HCT116 (cell line): ENCODE measurements around the gene ALDH2. TPM values are rescaled to one million over a fixed set of nuclear protein-coding genes. Genes with fewer than 3 reads are reported as not detected.
"Not testable (repeated sequence)": the region's sequence is repeated elsewhere in the genome, so short reads cannot be mapped to it uniquely, and the experiment has no call there.

Experiments used
- ATAC-seq: fragments of 200-7000 bp; cut with Tn5 transposase; 2 replicates; pipeline ENCODE4 v1.9.1; 2020; ENCODE audit warnings: mild to moderate bottlenecking, moderate library complexity
- BruUV-seq: library from RNA; stranded (reverse); fragments of 400-500 nt; replicated peaks from 2 replicates; lab custom pipeline; 2021; lab: Mats Ljungman, UMichigan
- CTCF ChIA-PET: fragments of 300-600 bp; sonication (Branson Sonifier 250); formaldehyde crosslinking; loops from one replicate; lab custom pipeline; 2021; ENCODE audit warnings: antibody characterized with exemption; lab: Charles Lee
- POLR2A ChIA-PET: fragments of 300-600, 350-600 bp; sonication (Branson Sonifier 250); formaldehyde crosslinking; loops from one replicate; lab custom pipeline; 2021; ENCODE audit warnings: antibody characterized with exemption; lab: Charles Lee
- RAD21 ChIA-PET, 2 experiments: fragments of 300-600 bp; sonication (Branson Sonifier 250); formaldehyde crosslinking; loops; one replicate each; lab custom pipeline; 2023; ENCODE audit warnings: low total read pairs in 2 of 2; ENCODE audit not compliant: uncharacterized antibody in 2 of 2, unreplicated experiment in 2 of 2, low non-redundant PET in 1 of 2; lab: Charles Lee
- DNase-seq: peaks from one replicate; pipeline ENCODE4 v3.0.0-alpha.2; 2010; ENCODE audit warnings: low read depth, low spot score
- H2AFZ ChIP-seq: fragments of 200-600 bp; shearing (Covaris generic), sonication (generic); 2 replicates; pipeline ENCODE4 v1.6.1; 2017; ENCODE audit warnings: low read depth, mixed run types, mixed read lengths, antibody characterized with exemption, low read length; ENCODE audit not compliant: poor library complexity, severe bottlenecking
- H3K27ac ChIP-seq: 2 replicates; pipeline ENCODE4 v1.5.1; 2012; ENCODE audit warnings: low read depth, low read length
- H3K27me3 ChIP-seq: fragments of 200-600 bp; sonication (generic); 2 replicates; pipeline ENCODE4 v1.6.1; 2016; ENCODE audit warnings: mixed run types, low read length, mixed read lengths; ENCODE audit not compliant: insufficient read depth
- H3K36me3 ChIP-seq, 2 experiments: fragments of 200-500 bp in 1 of 2; fragments of 200-600 bp in 1 of 2; sonication (Bioruptor generic) in 1 of 2; sonication (generic) in 1 of 2; 2 replicates each; pipeline versions ENCODE4 v1.5.1 to v1.6.1; 2014 to 2016; ENCODE audit warnings: low read length in 2 of 2, inconsistent platforms in 1 of 2, mixed read lengths in 1 of 2, mixed run types in 1 of 2; ENCODE audit not compliant: insufficient read depth in 2 of 2, control insufficient read depth in 1 of 2
- H3K4me1 ChIP-seq, 2 experiments: fragments of 200-600 bp in 1 of 2; sonication (generic) in 1 of 2; 2 replicates each; pipeline versions ENCODE4 v1.5.1 to v1.6.1; 2012 to 2017; ENCODE audit warnings: low read length in 2 of 2, inconsistent platforms in 1 of 2, mild to moderate bottlenecking in 1 of 2, mixed read lengths in 1 of 2, mixed run types in 1 of 2, moderate library complexity in 1 of 2; ENCODE audit not compliant: insufficient read depth in 2 of 2, control insufficient read depth in 1 of 2
- H3K4me2 ChIP-seq: fragments of 200-600 bp; sonication (generic); 2 replicates; pipeline ENCODE4 v1.6.1; 2017; ENCODE audit warnings: mixed run types, low read length, mixed read lengths
- H3K4me3 ChIP-seq, 2 experiments: fragments of 200-600 bp in 1 of 2; sonication (generic) in 1 of 2; replicated peaks in 1 of 2; 2 replicates each; pipeline ENCODE4 v1.5.1; 2011 to 2016; ENCODE audit warnings: low read length in 2 of 2, control low read depth in 1 of 2, low read depth in 1 of 2, mild to moderate bottlenecking in 1 of 2, mixed read lengths in 1 of 2, mixed run types in 1 of 2
- H3K79me2 ChIP-seq: fragments of 200-600 bp; sonication (generic); 2 replicates; pipeline ENCODE4 v1.6.1; 2017; ENCODE audit warnings: mild to moderate bottlenecking, mixed run types, low read length, moderate library complexity, mixed read lengths; ENCODE audit not compliant: insufficient read depth
- H3K9ac ChIP-seq: fragments of 200-600 bp; sonication (generic); 2 replicates; pipeline ENCODE4 v1.6.1; 2016; ENCODE audit warnings: low read length, mixed read lengths
- H3K9me2 ChIP-seq: fragments of 200-600 bp; sonication (generic), shearing (Covaris generic); 2 replicates; pipeline ENCODE4 v1.6.1; 2017; ENCODE audit warnings: mixed run types, mild to moderate bottlenecking, moderate library complexity; ENCODE audit not compliant: insufficient read depth
- H3K9me3 ChIP-seq, 2 experiments: fragments of 200-500 bp in 1 of 2; fragments of 200-600 bp in 1 of 2; sonication (Bioruptor generic) in 1 of 2; sonication (generic) in 1 of 2; 2 replicates each; pipeline ENCODE4 v1.6.1; 2014 to 2017; ENCODE audit warnings: low read length in 2 of 2, mixed read lengths in 2 of 2, inconsistent platforms in 1 of 2, low read depth in 1 of 2, mild to moderate bottlenecking in 1 of 2, mixed run types in 1 of 2, moderate library complexity in 1 of 2; ENCODE audit not compliant: control insufficient read depth in 1 of 2, insufficient read depth in 1 of 2
- H4K20me1 ChIP-seq: fragments of 200-600 bp; sonication (generic), shearing (Covaris generic); 2 replicates; pipeline ENCODE4 v1.6.1; 2017; ENCODE audit warnings: mixed run types, mild to moderate bottlenecking, moderate library complexity; ENCODE audit not compliant: insufficient read depth
- ATF3 ChIP-seq: IDR thresholded peaks from 2 replicates; pipeline ENCODE4 v1.6.1; 2012
- CBX3 ChIP-seq: IDR thresholded peaks from 2 replicates; pipeline ENCODE4 v1.6.1; 2012; ENCODE audit warnings: low read depth
- EGR1 ChIP-seq: IDR thresholded peaks from 2 replicates; pipeline ENCODE4 v1.6.1; 2012; ENCODE audit warnings: low read depth
- ELF1 ChIP-seq: IDR thresholded peaks from 2 replicates; pipeline ENCODE4 v1.6.1; 2012; ENCODE audit warnings: low read depth, borderline replicate concordance
- EZH2 ChIP-seq: fragments of 200-600 bp; sonication (generic); IDR thresholded peaks from 2 replicates; pipeline ENCODE4 v1.6.1; 2017; ENCODE audit warnings: antibody characterized with exemption, mixed run types
- EZH2phosphoT487 ChIP-seq: fragments of 200-600 bp; IDR thresholded peaks from 2 replicates; pipeline ENCODE4 v1.6.1; 2018; ENCODE audit warnings: antibody characterized with exemption, borderline replicate concordance
- JUND ChIP-seq: IDR thresholded peaks from 2 replicates; pipeline ENCODE4 v1.6.1; 2012
- POLR2A ChIP-seq: IDR thresholded peaks from 2 replicates; pipeline ENCODE4 v1.7.0; 2011; ENCODE audit warnings: borderline replicate concordance; ENCODE audit not compliant: insufficient read depth, insufficient read length; ENCODE audit errors: extremely low read depth
- POLR2AphosphoS5 ChIP-seq: IDR thresholded peaks from 2 replicates; pipeline ENCODE4 v1.6.1; 2011; ENCODE audit warnings: mild to moderate bottlenecking, low read depth, low read length, moderate library complexity
- SP1 ChIP-seq: IDR thresholded peaks from 2 replicates; pipeline ENCODE4 v1.6.1; 2012; ENCODE audit warnings: low read depth
- TCF7L2 ChIP-seq: IDR thresholded peaks from 2 replicates; pipeline ENCODE4 v1.7.0; 2011; ENCODE audit warnings: borderline replicate concordance, inconsistent platforms; ENCODE audit not compliant: insufficient read depth, insufficient read length; ENCODE audit errors: extremely low read depth
- YY1 ChIP-seq: IDR thresholded peaks from 2 replicates; pipeline ENCODE4 v1.6.1; 2011; ENCODE audit warnings: low read length, low read depth, moderate library complexity, mild to moderate bottlenecking; ENCODE audit not compliant: insufficient replicate concordance; ENCODE audit errors: extremely low read depth
- ZNF274 ChIP-seq: fragments of 200-500 bp; sonication (Bioruptor generic); IDR thresholded peaks from 2 replicates; pipeline ENCODE4 v1.6.1; 2014; ENCODE audit warnings: mild to moderate bottlenecking, low read depth, low read length, inconsistent platforms
- intact Hi-C: fragments of 100-400 bp; cut with micrococcal nuclease; formaldehyde crosslinking; loops from 2 replicates; pipeline ENCODE4 v1.10.0; 2022
- total RNA-seq: library from RNA; stranded (reverse); gene quantifications from one replicate; pipeline ENCODE4 v1.2.1, GENCODE V29; 2021; ENCODE audit not compliant: unreplicated experiment
- TF ChIP-seq, protein P1 (sequence below): IDR thresholded peaks from 2 replicates; pipeline ENCODE4 v1.6.1; 2012; ENCODE audit warnings: low read depth
- TF ChIP-seq, protein P2 (sequence below), 3 experiments: fragments of 200-600 bp in 1 of 3; sonication (generic) in 1 of 3; IDR thresholded peaks in 2 of 3; conservative IDR thresholded peaks in 1 of 3; 2 replicates each; pipeline ENCODE4 v1.5.1; 2012 to 2017; ENCODE audit warnings: low read depth in 2 of 3, low read length in 2 of 3, antibody characterized with exemption in 1 of 3, borderline replicate concordance in 1 of 3, control low read depth in 1 of 3, mild to moderate bottlenecking in 1 of 3, mixed read lengths in 1 of 3, mixed run types in 1 of 3, moderate library complexity in 1 of 3; ENCODE audit not compliant: insufficient read depth in 1 of 3

Gene ALDH2
- total RNA-seq, 1 experiment from 2014 or later = 32.9 TPM

- H3K4me1 ChIP-seq, H2AFZ ChIP-seq, H3K27ac ChIP-seq, POLR2A ChIA-PET, ATAC-seq, BruUV-seq, RAD21 ChIA-PET, intact Hi-C loops, H3K4me3 ChIP-seq, H3K27me3 ChIP-seq, DNase-seq, CTCF ChIA-PET, H4K20me1 ChIP-seq, H3K36me3 ChIP-seq, H3K9ac ChIP-seq, H3K79me2 ChIP-seq, H3K9me2 ChIP-seq, H3K9me3 ChIP-seq, H3K4me2 ChIP-seq: not testable (repeated sequence)
Measured at GRCh38 chr12:111723646-111724360, 42.9 kb upstream of the ALDH2 start.

GRCh38 chr12:111728795-111729194 lies 37.9 kb upstream of the ALDH2 start:
- no peak for DNase-seq
- no peaks in the 10 kb centered on the region for H3K4me1 ChIP-seq
- no peak overlapping the region for H3K27ac ChIP-seq
- H3K36me3 ChIP-seq = peaks cover 0 to 2% of the 10 kb centered on the region in 2 experiments; a peak in 1 of 4 replicates
- no peaks in the 10 kb centered on the region for H3K27me3 ChIP-seq
- no peak overlapping the region for H3K9ac ChIP-seq
- no peak overlapping the region for H3K4me3 ChIP-seq
- no peak overlapping the region for H3K4me2 ChIP-seq
- no peaks in the 10 kb centered on the region for H3K79me2 ChIP-seq
- no peaks in the 10 kb centered on the region for H3K9me3 ChIP-seq
- ATAC-seq = no peak
- CTCF ChIA-PET = no interaction called here
- no peak overlapping the region for H2AFZ ChIP-seq
- H3K9me2 ChIP-seq = no peaks in the 10 kb centered on the region
- POLR2A ChIA-PET = no interaction called here
- H4K20me1 ChIP-seq = no peaks in the 10 kb centered on the region
- BruUV-seq = no TSS peak
- intact Hi-C loops = no loop called here
- RAD21 ChIA-PET = no interaction called here
- TF ChIP-seq TCF7L2 = no peak
- TF ChIP-seq EZH2phosphoT487 = no peak
- TF ChIP-seq POLR2A = no peak
- TF ChIP-seq, protein P1, sequence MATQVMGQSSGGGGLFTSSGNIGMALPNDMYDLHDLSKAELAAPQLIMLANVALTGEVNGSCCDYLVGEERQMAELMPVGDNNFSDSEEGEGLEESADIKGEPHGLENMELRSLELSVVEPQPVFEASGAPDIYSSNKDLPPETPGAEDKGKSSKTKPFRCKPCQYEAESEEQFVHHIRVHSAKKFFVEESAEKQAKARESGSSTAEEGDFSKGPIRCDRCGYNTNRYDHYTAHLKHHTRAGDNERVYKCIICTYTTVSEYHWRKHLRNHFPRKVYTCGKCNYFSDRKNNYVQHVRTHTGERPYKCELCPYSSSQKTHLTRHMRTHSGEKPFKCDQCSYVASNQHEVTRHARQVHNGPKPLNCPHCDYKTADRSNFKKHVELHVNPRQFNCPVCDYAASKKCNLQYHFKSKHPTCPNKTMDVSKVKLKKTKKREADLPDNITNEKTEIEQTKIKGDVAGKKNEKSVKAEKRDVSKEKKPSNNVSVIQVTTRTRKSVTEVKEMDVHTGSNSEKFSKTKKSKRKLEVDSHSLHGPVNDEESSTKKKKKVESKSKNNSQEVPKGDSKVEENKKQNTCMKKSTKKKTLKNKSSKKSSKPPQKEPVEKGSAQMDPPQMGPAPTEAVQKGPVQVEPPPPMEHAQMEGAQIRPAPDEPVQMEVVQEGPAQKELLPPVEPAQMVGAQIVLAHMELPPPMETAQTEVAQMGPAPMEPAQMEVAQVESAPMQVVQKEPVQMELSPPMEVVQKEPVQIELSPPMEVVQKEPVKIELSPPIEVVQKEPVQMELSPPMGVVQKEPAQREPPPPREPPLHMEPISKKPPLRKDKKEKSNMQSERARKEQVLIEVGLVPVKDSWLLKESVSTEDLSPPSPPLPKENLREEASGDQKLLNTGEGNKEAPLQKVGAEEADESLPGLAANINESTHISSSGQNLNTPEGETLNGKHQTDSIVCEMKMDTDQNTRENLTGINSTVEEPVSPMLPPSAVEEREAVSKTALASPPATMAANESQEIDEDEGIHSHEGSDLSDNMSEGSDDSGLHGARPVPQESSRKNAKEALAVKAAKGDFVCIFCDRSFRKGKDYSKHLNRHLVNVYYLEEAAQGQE = no peak
- no peak for TF ChIP-seq CBX3
- TF ChIP-seq EZH2 = no peak
- no peak for TF ChIP-seq ATF3
- TF ChIP-seq ELF1 = no peak
- TF ChIP-seq YY1 = no peak
- no peak for TF ChIP-seq SP1
- no peak for TF ChIP-seq EGR1
- TF ChIP-seq, protein P2, sequence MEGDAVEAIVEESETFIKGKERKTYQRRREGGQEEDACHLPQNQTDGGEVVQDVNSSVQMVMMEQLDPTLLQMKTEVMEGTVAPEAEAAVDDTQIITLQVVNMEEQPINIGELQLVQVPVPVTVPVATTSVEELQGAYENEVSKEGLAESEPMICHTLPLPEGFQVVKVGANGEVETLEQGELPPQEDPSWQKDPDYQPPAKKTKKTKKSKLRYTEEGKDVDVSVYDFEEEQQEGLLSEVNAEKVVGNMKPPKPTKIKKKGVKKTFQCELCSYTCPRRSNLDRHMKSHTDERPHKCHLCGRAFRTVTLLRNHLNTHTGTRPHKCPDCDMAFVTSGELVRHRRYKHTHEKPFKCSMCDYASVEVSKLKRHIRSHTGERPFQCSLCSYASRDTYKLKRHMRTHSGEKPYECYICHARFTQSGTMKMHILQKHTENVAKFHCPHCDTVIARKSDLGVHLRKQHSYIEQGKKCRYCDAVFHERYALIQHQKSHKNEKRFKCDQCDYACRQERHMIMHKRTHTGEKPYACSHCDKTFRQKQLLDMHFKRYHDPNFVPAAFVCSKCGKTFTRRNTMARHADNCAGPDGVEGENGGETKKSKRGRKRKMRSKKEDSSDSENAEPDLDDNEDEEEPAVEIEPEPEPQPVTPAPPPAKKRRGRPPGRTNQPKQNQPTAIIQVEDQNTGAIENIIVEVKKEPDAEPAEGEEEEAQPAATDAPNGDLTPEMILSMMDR (IDR thresholded peaks at IDR 0.05 in 2 of 3, conservative IDR thresholded peaks at IDR 0.05 in 1 of 3; ENCODE audit: borderline replicate concordance in 1 of 3, insufficient read depth in 1 of 3, low read depth in 2 of 3, low read length in 2 of 3) = no peak
- no peak for TF ChIP-seq JUND
- no peak for TF ChIP-seq ZNF274
- no peak for TF ChIP-seq POLR2AphosphoS5
